ENCODE measurements around the gene DVL1. TPM values are rescaled to one million over a fixed set of nuclear protein-coding genes. Genes with fewer than 3 reads are reported as not detected.

The DVL1 gene
- total RNA-seq, 2 experiments from 2014 or later: 29.1 to 30.7 TPM

DNA sequence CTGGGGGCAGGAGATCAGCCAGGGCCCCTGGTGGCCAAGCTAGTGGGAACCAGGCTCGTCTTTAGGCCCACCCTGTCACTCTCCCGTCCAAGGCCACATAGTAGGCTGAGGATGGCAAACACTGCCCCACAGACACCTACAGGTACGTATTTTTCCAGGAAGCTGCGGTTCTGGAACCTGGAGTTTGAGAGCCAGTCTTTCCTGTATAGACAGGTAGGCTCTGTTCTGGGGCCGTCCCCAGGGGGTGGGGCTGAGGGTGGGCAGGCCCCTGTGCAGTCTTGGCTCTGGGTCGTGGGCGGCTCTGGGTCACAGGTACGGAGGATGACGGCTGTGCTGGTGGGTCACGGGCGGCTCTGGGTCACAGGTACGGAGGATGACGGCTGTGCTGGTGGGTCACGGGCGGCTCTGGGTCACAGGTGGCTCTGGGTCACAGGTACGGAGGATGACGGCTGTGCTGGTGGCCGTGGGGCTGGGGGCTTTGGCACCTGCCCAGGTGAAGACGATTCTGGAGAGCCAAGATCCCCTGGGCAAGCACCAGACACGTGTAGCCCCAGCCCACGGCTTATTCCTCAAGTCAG is 38.7 kb downstream of the DVL1 start:
- H3K4me1 Mint-ChIP-seq (ENCODE audit: low read depth): peaks cover 17% of the 10 kb centered on the region
- no peaks in the 10 kb centered on the region for H3K9me3 Mint-ChIP-seq (ENCODE audit: insufficient read depth)
- peak overlapping the region; percentile 63 for H3K27ac Mint-ChIP-seq
- H3K36me3 Mint-ChIP-seq (ENCODE audit: low read depth): peaks cover 21% of the 10 kb centered on the region
- ChIA-PET CTCF (no interaction called here), POLR2A (no interaction called here)
- ATAC-seq: no peak
- H3K27me3 Mint-ChIP-seq (ENCODE audit: low read depth): no peaks in the 10 kb centered on the region
- DNase-seq: no peak
- H3K4me3 Mint-ChIP-seq: peak overlapping the region; percentile 77

- ATAC-seq: no peak
- ChIA-PET CTCF (interaction anchor here (0.7 kb wide), 1 partner anchor 595 kb away, joined by 5 read pairs; no protein-coding TSS in a partner anchor), POLR2A (no interaction called here)
- Mint-ChIP-seq H3K27me3 (ENCODE audit: low read depth) (no peaks in the 10 kb centered on the region), H3K4me1 (ENCODE audit: low read depth) (peaks cover 18% of the 10 kb centered on the region), H3K27ac (peak overlapping the region; percentile 64), H3K36me3 (ENCODE audit: low read depth) (peaks cover 21% of the 10 kb centered on the region), H3K4me3 (peak overlapping the region; percentile 77), H3K9me3 (ENCODE audit: insufficient read depth) (no peaks in the 10 kb centered on the region)
- DNase-seq: no peak
These were observed 39.2 kb downstream of the DVL1 start for GRCh38 chr1:1310109-1310385.

DNA sequence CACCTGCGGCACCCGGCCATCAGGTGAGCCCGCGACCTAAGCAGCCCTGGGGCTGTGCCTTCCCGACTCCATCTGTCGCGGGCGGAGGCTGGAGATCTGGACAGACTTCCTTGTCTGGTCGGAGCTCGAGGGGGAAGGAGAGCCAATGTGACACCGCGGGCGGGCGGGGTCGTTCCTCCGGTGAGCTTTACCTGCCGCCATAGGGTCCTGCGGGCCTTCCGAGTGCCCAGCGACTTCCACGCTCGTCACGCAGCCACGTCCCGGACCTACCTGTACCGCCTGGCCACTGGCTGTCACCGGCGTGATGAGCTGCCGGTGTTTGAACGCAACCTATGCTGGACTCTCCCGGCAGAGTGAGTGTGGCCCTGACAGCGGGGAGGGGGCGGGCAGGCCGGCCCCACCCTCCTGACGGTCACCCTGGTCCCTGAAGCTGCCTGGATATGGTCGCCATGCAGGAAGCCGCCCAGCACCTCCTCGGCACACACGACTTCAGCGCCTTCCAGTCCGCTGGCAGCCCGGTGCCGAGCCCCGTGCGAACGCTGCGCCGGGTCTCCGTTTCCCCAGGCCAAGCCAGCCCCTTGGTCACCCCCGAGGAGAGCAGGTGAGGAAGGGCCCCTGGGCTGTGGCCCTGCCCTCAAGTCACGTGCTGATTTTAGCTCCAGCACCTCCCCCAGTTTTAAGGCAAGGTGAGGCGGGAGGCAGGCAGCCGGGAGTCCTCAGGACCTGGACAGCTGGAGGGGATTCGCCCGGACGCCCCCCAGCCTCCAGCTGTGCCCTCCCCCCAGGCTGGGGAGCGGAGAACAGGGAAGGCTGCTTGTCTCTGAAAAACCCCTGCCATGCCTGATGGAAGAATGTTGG is 39.7 kb downstream of the DVL1 start:
- H3K9me3 Mint-ChIP-seq (ENCODE audit: insufficient read depth): no peaks in the 10 kb centered on the region
- no peaks in the 10 kb centered on the region for H3K27me3 Mint-ChIP-seq (ENCODE audit: low read depth)
- H3K27ac Mint-ChIP-seq: peak overlapping the region; percentile 70
- ChIA-PET POLR2A (no interaction called here), CTCF (interaction anchor here (0.7 kb wide), 1 partner anchor 596 kb away, joined by 5 read pairs; no protein-coding TSS in a partner anchor)
- no peak for ATAC-seq
- peak overlapping the region; percentile 77 for H3K4me3 Mint-ChIP-seq
- DNase-seq: no peak
- peaks cover 17% of the 10 kb centered on the region for H3K36me3 Mint-ChIP-seq (ENCODE audit: low read depth)
- peaks cover 21% of the 10 kb centered on the region for H3K4me1 Mint-ChIP-seq (ENCODE audit: low read depth)

DNA sequence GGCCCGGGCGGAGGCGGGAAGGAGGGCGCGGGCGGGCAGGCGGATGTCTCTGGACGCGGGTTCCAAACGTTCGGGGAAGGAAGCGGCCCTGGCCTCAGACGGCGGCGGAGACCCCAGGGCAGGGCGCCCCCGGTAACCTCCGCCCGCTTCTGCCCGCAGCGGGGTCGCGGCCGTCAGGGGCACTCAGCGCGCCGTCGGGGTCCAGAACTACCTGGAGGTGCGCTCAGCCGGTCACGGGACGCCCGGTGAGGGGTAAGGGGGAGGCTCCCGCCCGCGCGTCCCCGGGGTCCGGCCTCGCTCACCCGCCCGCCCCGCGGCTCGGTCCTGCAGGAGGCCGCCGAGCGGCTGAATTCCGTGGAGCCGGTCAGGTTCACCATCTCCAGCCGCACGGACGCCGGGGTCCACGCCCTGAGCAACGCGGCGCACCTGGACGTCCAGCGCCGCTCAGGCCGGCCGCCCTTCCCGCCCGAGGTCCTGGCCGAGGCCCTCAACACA is 40.4 kb downstream of the DVL1 start:
- POLR2A ChIA-PET: no interaction called here
- DNase-seq: no peak

GRCh38 chr1:1307923-1308755 is 41.1 kb downstream of the DVL1 start, which contains the start of the genes ACAP3 and PUSL1:
TSS of gene ACAP3 (minus strand) at chr1:1307930. CDS start at chr1:1307815, 115 bp downstream.
TSS of gene PUSL1 (plus strand) at chr1:1308597. CDS start at chr1:1308644, 47 bp downstream.
- ChIA-PET POLR2A (no interaction called here), CTCF (no interaction called here)
- H3K36me3 Mint-ChIP-seq (ENCODE audit: low read depth): peaks cover 9% of the 10 kb centered on the region
- ATAC-seq: peak; percentile 67
- H3K27me3 Mint-ChIP-seq (ENCODE audit: low read depth): no peaks in the 10 kb centered on the region
- no peaks in the 10 kb centered on the region for H3K9me3 Mint-ChIP-seq (ENCODE audit: insufficient read depth)
- peak within 1 kb of the TSS; percentile 84 for H3K4me3 Mint-ChIP-seq
- peaks cover 23% of the 10 kb centered on the region for H3K4me1 Mint-ChIP-seq (ENCODE audit: low read depth)
- DNase-seq: peak; percentile 91
- H3K27ac Mint-ChIP-seq: peak within 1 kb of the TSS; percentile 95

More for the DNA sequence above, 40.4 kb downstream of the DVL1 start:
- peaks cover 16% of the 10 kb centered on the region for H3K36me3 Mint-ChIP-seq (ENCODE audit: low read depth)
- ATAC-seq: no peak
- H3K4me3 Mint-ChIP-seq: peak overlapping the region; percentile 84
- CTCF ChIA-PET: no interaction called here
- peaks cover 23% of the 10 kb centered on the region for H3K4me1 Mint-ChIP-seq (ENCODE audit: low read depth)
- no peaks in the 10 kb centered on the region for H3K9me3 Mint-ChIP-seq (ENCODE audit: insufficient read depth)
- no peaks in the 10 kb centered on the region for H3K27me3 Mint-ChIP-seq (ENCODE audit: low read depth)
- H3K27ac Mint-ChIP-seq: peak overlapping the region; percentile 89

- DNase-seq (no peak), ATAC-seq (peak; percentile 5)
- H3K36me3 Mint-ChIP-seq (ENCODE audit: low read depth): peaks cover 6% of the 10 kb centered on the region
- peak overlapping the region; percentile 84 for H3K4me3 Mint-ChIP-seq
- H3K27me3 Mint-ChIP-seq (ENCODE audit: low read depth): no peaks in the 10 kb centered on the region
- H3K27ac Mint-ChIP-seq: peak overlapping the region; percentile 95
- no peaks in the 10 kb centered on the region for H3K9me3 Mint-ChIP-seq (ENCODE audit: insufficient read depth)
- ChIA-PET CTCF (interaction anchor here (1.0 kb wide), 1 partner anchor 185 kb away, joined by 4 read pairs; no protein-coding TSS in a partner anchor), POLR2A (no interaction called here)
- peaks cover 23% of the 10 kb centered on the region for H3K4me1 Mint-ChIP-seq (ENCODE audit: low read depth)
These were observed 41.8 kb downstream of the DVL1 start for GRCh38 chr1:1307261-1307922.

DNA sequence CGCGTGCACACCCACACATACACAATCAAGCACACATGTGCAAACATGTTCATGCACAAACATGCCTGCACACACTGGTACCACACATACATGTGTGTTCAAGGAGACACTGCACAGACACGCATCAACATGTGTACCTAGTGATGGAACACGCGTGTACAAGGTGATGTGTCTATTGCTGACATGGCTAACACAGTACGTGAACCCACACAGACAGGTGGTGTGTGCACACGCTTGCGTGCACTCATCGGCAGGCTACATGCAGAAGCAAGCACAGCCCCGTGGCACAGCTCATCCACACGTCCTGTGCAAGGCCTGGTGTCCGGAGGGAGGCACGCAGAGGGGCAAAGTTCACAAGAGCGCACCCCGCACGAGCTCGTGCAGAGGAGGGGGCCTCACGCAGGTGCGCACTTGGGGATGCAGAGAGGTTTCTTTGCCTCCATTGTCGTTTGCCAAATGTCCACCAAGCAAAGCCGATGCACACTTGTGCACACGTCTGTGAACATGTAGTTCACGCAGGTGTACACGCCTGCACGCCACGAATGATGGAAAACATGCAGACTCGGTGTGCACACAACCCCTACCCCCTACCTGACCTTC is 42.5 kb downstream of the DVL1 start:
- no peaks in the 10 kb centered on the region for H3K27me3 Mint-ChIP-seq (ENCODE audit: low read depth)
- ChIA-PET POLR2A (no interaction called here), CTCF (interaction anchor here (1.0 kb wide), 1 partner anchor 184 kb away, joined by 4 read pairs; no protein-coding TSS in a partner anchor)
- peaks cover 23% of the 10 kb centered on the region for H3K4me1 Mint-ChIP-seq (ENCODE audit: low read depth)
- no peaks in the 10 kb centered on the region for H3K9me3 Mint-ChIP-seq (ENCODE audit: insufficient read depth)
- H3K4me3 Mint-ChIP-seq: peak overlapping the region; percentile 84
- peaks cover 6% of the 10 kb centered on the region for H3K36me3 Mint-ChIP-seq (ENCODE audit: low read depth)
- DNase-seq (no peak), ATAC-seq (no peak)
- peak overlapping the region; percentile 95 for H3K27ac Mint-ChIP-seq

DNA sequence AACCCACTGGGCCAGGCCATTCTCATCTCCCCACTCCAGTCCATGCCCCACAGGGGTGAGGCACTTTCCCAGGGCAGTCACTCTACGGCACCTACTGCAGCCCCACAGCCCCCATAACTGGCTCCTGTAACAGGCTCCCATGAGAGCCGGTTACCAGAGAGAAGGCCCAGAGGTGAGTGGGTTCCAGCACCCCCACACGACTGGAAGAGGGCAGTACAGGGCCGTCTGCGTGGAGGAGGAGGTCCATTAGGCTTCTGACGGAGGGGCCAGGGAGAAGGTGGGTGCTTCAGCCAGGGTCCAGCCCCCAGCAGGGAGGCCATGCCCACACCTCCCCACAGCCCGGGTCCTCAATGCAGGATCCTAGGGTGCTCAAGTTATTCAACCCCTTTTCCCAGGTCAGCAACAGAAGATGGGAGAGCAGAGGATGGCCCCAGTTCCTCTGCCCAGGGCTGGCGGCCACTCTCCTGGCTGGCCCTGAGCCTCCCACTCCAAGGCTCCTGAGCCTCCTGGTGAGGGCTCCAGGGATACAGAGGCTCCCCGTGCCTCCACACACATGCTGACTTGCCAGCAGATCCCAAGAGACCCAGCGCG is 43.1 kb downstream of the DVL1 start:
- peak; percentile 8 for ATAC-seq
- peaks cover 23% of the 10 kb centered on the region for H3K4me1 Mint-ChIP-seq (ENCODE audit: low read depth)
- peak overlapping the region; percentile 84 for H3K4me3 Mint-ChIP-seq
- CTCF ChIA-PET: interaction anchor here (0.8 to 1.6 kb wide), 6 partner anchors 14 to 305 kb away, joined by 3 to 16 read pairs (median 4); partner anchors contain the start of gene AURKAIP1
- peak overlapping the region; percentile 95 for H3K27ac Mint-ChIP-seq
- peaks cover 6% of the 10 kb centered on the region for H3K36me3 Mint-ChIP-seq (ENCODE audit: low read depth)
- POLR2A ChIA-PET: interaction anchor here (1.0 to 1.1 kb wide), 2 partner anchors 33 to 183 kb away, joined by 3 read pairs; partner anchors contain the start of gene UBE2J2
- peak; percentile 61 for DNase-seq
- H3K9me3 Mint-ChIP-seq (ENCODE audit: insufficient read depth): no peaks in the 10 kb centered on the region
- H3K27me3 Mint-ChIP-seq (ENCODE audit: low read depth): no peaks in the 10 kb centered on the region

DNA sequence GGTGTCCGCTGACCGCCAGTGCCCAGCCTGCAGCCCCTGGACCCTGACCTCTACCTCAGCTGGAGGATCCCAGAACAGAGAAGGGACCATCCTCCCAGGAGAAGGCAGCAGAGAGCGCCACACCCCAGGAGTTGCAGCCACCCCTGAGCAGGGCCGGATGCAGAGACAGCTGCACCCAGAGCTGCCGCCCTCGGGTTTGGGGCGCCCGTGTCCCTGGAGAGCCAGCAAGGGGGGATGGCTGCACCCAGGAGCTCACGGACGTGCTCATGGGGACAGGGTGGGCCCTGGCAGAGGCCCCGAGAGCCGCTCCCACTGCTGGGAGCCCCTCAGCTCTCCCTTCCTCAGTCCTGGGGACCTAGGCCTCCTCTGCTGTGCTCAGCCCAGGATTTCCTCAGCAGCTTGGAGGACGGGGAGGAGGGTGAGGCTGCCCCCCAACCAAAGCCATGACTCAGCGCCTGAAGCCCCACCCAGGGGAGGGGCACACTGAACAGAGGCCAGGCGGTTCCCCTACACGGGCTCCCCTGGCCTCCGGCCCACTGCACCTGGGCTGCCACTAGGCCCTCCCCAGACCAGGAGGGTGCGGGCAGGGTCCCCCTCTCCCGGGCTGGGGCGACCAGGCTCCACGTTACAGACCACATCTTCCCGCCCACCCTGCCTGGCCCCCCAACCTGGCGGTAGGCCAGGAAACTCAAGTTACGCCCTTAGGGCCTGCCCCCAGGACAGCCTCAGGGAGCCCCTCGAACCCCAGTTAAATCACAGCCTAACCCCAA is 43.7 kb downstream of the DVL1 start:
- ATAC-seq: peak; percentile 62
- ChIA-PET CTCF (interaction anchor here (0.7 to 1.6 kb wide), 10 partner anchors 14 to 304 kb away, joined by 3 to 16 read pairs (median 4); partner anchors contain the start of genes AURKAIP1 and UBE2J2), POLR2A (interaction anchor here (0.9 to 1.1 kb wide), 3 partner anchors 20 to 183 kb away, joined by 3 read pairs; partner anchors contain the start of gene UBE2J2)
- H3K4me1 Mint-ChIP-seq (ENCODE audit: low read depth): peaks cover 23% of the 10 kb centered on the region
- DNase-seq: peak; percentile 89
- H3K9me3 Mint-ChIP-seq (ENCODE audit: insufficient read depth): no peaks in the 10 kb centered on the region
- H3K36me3 Mint-ChIP-seq (ENCODE audit: low read depth): peaks cover 2% of the 10 kb centered on the region
- no peaks in the 10 kb centered on the region for H3K27me3 Mint-ChIP-seq (ENCODE audit: low read depth)
- peak overlapping the region; percentile 84 for H3K4me3 Mint-ChIP-seq
- peak overlapping the region; percentile 95 for H3K27ac Mint-ChIP-seq

All from activated CD8-positive, alpha-beta T cell treated with anti-CD3 and anti-CD28 coated beads, Interleukin-2, amount 10 ng/mL, durations not matched to agents 7 days and 5 days (primary cell).